ENCODE measurements around the gene ADGRV1. TPM values are rescaled to one million over a fixed set of nuclear protein-coding genes. Genes with fewer than 3 reads are reported as not detected.

ADGRV1 gene
- 1.3 TPM for total RNA-seq (2013)
- polyA plus RNA-seq (under 1 TPM in 2 of 3 donors, not detected in 1; 0.18 to 0.33 TPM), polyA minus RNA-seq (0.42 and 0.56 TPM in 2 replicates), total RNA-seq (0.65 to 19.5 (median 3.9) reads per million in 11 experiments)

- Mint-ChIP-seq H3K4me1 (peaks cover 11% of the 10 kb centered on the region), H3K27ac (peak within 1 kb of the TSS in 1 of 7 donors; percentile 45), H3K27me3 (ENCODE audit: low read depth in 3 of 3) (peaks cover 53 to 71% (median 60%) of the 10 kb centered on the region in 3 donors), H3K36me3 (peaks cover 0 to 3% of the 10 kb centered on the region in 2 donors), H3K4me3 (peak within 1 kb of the TSS; percentile 64 to 89), H3K9me3 (peaks cover 0 to 6% (median 3%) of the 10 kb centered on the region in 7 donors)
- Histone ChIP-seq H3K9ac (ENCODE audit: insufficient read depth, low read length, poor library complexity, severe bottlenecking) (no peak within 1 kb of the TSS), H4K20me1 (ENCODE audit: insufficient read depth, low read length) (no peaks in the 10 kb centered on the region), H3K4me1 (ENCODE audit: control insufficient read depth in 1 of 2, insufficient read depth in 2 of 2, low read length in 2 of 2) (peaks cover 10 to 11% of the 10 kb centered on the region in 2 donors), H3K4me3 (replicated peaks in 1 of 3; ENCODE audit: low read depth in 2 of 3, low read length in 3 of 3) (peak within 1 kb of the TSS in 1 of 3 experiments; percentile 54), H3K27ac (ENCODE audit: low read depth in 1 of 2, low read length in 2 of 2) (no peak within 1 kb of the TSS), H3K27me3 (ENCODE audit: control insufficient read depth in 2 of 2, insufficient read depth in 2 of 2, low read length in 2 of 2) (peaks cover 76 to 84% of the 10 kb centered on the region in 2 donors), H3K79me2 (ENCODE audit: insufficient read depth, low read length) (no peaks in the 10 kb centered on the region), H3K9me3 (replicated peaks in 1 of 2; ENCODE audit: control insufficient read depth in 1 of 2, insufficient read depth in 1 of 2, low read length in 2 of 2) (peaks cover 0 to 17% of the 10 kb centered on the region in 2 donors), H3K36me3 (replicated peaks in 1 of 2; ENCODE audit: control insufficient read depth in 1 of 2, insufficient read depth in 2 of 2, low read length in 2 of 2) (no peaks in the 10 kb centered on the region), H3K4me2 (replicated peaks; ENCODE audit: extremely low read depth, low read length, poor library complexity, severe bottlenecking) (peak within 1 kb of the TSS; percentile 71), H2AFZ (ENCODE audit: insufficient read depth, low read depth, low read length, poor library complexity, severe bottlenecking) (peak within 1 kb of the TSS; percentile 63)
- intact Hi-C loops (cut with micrococcal nuclease), result no loop called here
- DNase-seq, result no peak
- WGBS (ENCODE audit: insufficient coverage), result under 1% methylated on average over 46 of the region's 60 CpGs
- TF ChIP-seq CTCF (IDR thresholded peaks at IDR 0.05), result no peak
These were observed at the start of gene ADGRV1 for GRCh38 chr5:90558344-90559192. Gene ADGRV1 (plus strand): TSS chr5:90558797. CDS start chr5:90558896, 99 bp downstream.

- 100% methylated on average over 1 of the region's 1 CpG for WGBS (ENCODE audit: insufficient coverage)
- H3K9me3 Mint-ChIP-seq, result no peaks in the 10 kb centered on the region
- Histone ChIP-seq H3K27ac (ENCODE audit: low read depth in 1 of 2, low read length in 2 of 2) (no peak overlapping the region), H3K4me1 (ENCODE audit: control insufficient read depth in 1 of 2, insufficient read depth in 2 of 2, low read length in 2 of 2) (no peaks in the 10 kb centered on the region), H3K4me2 (replicated peaks; ENCODE audit: extremely low read depth, low read length, poor library complexity, severe bottlenecking) (no peak overlapping the region), H3K79me2 (ENCODE audit: insufficient read depth, low read length) (no peaks in the 10 kb centered on the region), H3K36me3 (replicated peaks in 1 of 2; ENCODE audit: control insufficient read depth in 1 of 2, insufficient read depth in 2 of 2, low read length in 2 of 2) (peaks cover 0 to 6% of the 10 kb centered on the region in 2 donors), H3K9ac (ENCODE audit: insufficient read depth, low read length, poor library complexity, severe bottlenecking) (no peak overlapping the region), H3K4me3 (replicated peaks in 1 of 3; ENCODE audit: low read depth in 2 of 3, low read length in 3 of 3) (no peak overlapping the region), H2AFZ (ENCODE audit: insufficient read depth, low read depth, low read length, poor library complexity, severe bottlenecking) (no peak overlapping the region), H3K9me3 (replicated peaks in 1 of 2; ENCODE audit: control insufficient read depth in 1 of 2, insufficient read depth in 1 of 2, low read length in 2 of 2) (no peaks in the 10 kb centered on the region), H4K20me1 (ENCODE audit: insufficient read depth, low read length) (no peaks in the 10 kb centered on the region), H3K27me3 (ENCODE audit: control insufficient read depth in 2 of 2, insufficient read depth in 2 of 2, low read length in 2 of 2) (no peaks in the 10 kb centered on the region)
- no peak for TF ChIP-seq CTCF (IDR thresholded peaks at IDR 0.05)
- H3K36me3 Mint-ChIP-seq, result peaks cover 8 to 10% of the 10 kb centered on the region in 2 donors
- intact Hi-C loops (cut with micrococcal nuclease), result no loop called here
- H3K27ac Mint-ChIP-seq, result no peak overlapping the region
- H3K4me1 Mint-ChIP-seq, result no peaks in the 10 kb centered on the region
- no peak overlapping the region for H3K4me3 Mint-ChIP-seq
- no peaks in the 10 kb centered on the region for H3K27me3 Mint-ChIP-seq (ENCODE audit: low read depth in 3 of 3)
- DNase-seq, result no peak
These were observed 48.2 kb upstream of the ADGRV1 start for GRCh38 chr5:90510438-90510837.

All from CD14-positive monocyte (primary cell).